Stimulated activated CD8-positive, alpha-beta memory T cell treated with anti-CD3 and anti-CD28 coated beads, Interleukin-7, amount 100 ng/mL, for 1 hour (primary cell): ENCODE results near the gene CNOT1.
"Not testable (repeated sequence)": the region's sequence is repeated elsewhere in the genome, so short reads cannot be mapped to it uniquely, and the experiment has no call there.

Source experiments
- DNase-seq, 2 donors: peaks; one replicate each; pipeline ENCODE4 v3.0.0-alpha.2; 2020; ENCODE audit warnings: low read depth in 2 of 2

The CNOT1 gene

DNA sequence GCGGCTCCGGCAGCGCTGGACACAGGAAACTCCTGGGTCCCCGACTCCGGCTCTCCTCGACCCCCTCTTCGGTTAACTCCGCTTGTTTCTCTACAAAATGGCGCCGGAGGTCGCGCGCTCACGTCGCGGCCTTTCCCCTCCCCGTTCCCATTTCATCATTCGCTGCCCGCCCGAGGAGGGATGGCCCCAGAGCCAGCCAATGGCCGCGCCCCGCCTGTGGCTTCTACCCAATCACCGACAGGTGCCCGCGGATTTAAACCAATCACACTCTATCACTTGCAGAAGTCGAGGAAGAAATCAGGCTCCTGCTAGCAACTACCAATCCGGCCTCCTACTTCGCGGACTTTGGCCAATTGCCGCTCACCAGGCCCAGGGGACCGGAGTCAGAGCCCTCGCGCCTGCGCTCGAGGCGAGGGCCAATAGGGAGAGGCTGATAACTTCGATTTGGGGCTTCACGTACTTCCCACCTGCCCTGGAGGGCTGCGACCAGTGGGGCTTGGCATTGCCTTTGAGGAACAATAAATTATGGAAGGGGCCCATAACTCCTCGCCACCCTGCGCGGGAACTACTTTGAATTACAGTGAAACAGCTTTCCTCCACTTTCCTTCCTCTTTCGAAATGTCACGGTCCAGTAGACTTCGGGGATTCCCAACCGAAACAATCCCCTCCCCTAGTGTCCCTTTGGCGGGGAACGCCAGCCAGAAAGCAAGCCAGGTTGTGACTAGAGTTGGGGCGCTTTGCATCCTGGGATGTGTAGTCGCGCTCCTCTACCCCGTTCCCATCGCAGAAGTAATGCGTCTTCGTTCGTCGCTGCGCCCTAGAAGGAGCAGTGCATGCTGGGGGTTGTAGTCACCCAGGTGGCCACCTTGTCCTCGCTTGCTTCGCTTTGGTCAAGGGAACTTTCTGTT is at the start of gene CNOT1:
Gene CNOT1 (minus strand): TSS at position 94 of the 908 bp plus-strand sequence. CDS start 30,489 bp downstream, outside the sequence.
- DNase-seq, result peak; percentile 95 to 96

DNA sequence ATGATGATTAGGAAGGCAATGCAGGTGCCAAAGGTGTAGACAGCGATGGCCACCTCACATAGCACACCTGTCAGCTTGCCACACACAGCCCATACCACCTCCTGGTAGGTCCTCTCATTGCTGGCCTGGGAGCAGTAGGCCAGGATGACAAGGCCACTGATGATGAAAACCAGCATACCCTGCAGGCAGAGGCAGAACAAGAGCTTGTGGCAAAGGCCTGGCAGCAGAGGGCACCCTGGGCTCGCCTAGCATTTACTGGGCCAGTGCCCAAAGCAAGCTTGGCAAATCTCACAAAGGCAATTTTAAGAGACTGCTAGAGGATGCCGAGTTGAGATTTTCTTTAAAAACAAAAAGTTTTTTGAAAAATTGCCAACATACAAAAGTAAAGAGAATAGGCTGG is 49.1 kb upstream of the CNOT1 start:
- no peak for DNase-seq

DNA sequence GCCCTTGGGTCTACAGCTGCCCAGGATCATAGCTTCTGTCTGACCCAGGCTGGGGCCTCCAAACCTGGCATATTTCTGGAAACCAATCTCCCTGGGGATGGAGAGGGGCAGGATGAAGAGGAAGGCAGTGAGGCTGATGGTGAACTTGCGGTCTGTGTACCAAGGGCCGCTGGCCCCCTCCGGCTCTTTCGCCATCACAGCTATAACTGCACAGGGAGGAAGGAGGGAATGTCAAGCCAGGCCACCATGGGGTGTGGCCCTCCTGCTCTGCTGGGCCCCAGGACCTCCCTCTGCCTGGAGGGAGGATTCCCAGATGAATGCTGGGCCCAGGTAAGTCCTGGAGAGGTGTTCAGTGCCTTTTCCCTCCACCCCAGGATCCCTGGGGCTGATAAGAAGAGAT is 48.6 kb upstream of the CNOT1 start:
- no peak for DNase-seq

- no peak for DNase-seq
Observed at GRCh38 chr16:58670946-58671583, 41.4 kb upstream of the CNOT1 start.

DNA sequence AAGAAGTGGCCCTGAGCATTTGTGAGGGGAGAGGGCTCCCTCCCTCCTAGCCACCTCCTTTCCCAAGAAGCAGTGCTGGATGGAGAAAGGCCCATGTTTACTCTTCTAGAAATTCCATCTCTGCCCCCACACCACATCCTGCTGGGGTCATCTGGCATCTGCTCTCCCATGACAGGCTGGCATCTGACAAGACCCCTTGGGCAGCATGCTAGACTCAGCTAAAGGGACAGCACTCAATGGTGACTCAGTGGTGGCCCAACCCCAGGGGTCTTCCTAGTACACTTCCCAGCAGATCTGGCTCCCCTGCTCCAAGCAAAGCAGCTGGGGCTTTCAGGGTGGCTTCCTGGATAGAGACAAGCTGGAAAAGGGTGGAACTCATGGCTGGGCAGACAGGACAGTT is 40.6 kb upstream of the CNOT1 start:
- DNase-seq, result no peak

DNA sequence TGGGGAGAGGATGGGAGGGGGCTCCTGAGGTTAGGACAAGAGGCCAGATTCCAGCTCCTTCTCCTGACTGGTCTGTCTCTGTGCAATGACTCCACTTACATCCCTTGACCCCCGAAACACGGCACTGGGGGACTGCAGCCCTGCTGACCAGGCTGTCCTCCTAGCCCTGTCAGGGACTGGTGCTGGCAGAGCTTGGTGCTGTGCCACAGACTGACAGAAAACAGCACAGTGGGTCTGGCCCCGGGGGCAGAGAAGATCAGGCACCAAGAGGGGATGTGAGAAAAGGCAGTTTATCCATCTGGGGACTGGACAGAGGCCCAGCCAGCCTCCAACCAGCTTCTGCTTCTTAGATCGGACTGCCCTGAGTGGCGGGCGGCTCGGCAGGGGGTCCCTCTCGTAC is 35.6 kb upstream of the CNOT1 start:
- no peak for DNase-seq

DNA sequence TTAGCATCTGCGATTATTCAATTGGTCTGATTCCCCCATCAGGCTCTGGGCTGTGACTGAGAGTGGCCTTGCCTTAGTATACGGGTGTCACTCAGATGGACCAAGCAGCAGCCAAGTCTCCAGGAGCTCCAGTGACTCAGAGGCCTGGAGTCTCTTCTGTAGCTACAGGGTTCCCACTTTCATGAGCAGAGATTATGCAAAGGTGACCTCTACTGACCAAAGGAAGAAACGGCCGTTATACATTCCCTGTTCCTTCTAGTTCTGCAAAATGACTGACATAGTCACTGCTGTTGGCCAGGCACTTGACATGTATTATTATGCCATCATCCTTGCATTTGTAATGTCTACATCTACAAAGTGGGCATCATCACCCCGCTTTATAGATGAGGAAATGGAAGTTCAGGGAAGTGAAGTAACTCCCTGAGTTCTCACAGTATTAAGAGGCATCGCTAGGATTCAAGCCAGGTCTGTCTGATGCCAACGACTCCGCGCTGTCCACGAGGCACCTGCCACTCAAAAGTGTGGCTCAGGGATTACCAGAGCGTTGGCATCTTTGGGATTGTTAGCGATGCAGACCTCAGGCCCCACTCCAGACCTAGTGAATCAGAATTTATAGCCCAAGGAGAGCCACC is 31.7 kb upstream of the CNOT1 start:
- no peak for DNase-seq

GRCh38 chr16:58659911-58660310 is 30.3 kb upstream of the CNOT1 start:
- DNase-seq, result not testable (repeated sequence)

DNA sequence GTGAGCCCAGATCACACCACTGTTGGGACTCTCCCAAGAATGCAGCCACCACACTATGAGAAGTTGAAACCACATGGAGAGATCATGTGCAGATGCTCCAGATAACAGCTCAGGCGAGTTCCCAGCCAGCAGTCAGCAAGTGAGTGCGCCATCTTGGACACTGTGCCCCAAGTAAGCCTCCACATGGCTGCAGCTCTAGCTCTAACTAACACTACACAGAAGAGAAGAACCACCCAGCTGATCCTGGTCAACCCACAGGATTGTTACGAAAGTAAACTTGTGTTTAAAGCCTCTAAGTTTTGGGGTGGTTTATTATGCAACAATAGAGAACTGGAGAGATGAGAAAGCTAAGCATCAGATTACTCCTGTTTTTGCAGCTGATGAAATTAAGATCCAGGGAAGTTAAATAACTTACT is 29.2 kb upstream of the CNOT1 start:
- DNase-seq, result no peak

DNA sequence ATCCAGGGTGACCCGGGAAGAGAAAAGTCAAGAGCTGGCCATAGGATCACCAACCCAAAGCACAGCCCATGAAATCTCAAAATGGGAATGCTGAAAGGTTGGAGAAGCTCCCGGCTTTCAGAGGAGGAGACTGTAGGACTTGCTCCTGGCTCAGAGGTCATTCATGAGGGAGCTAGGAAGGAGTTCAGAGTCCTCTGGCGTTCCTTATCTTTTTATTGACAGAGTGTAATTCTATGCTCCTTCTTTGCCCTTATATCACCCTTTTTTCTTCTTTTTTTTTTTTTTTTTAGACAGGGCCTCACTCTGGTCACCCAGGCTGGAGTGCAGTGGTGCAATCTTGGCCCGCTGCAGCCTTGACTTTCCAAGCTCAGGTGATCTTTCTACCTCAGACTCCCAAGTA is 27.3 kb upstream of the CNOT1 start:
- no peak for DNase-seq

DNA sequence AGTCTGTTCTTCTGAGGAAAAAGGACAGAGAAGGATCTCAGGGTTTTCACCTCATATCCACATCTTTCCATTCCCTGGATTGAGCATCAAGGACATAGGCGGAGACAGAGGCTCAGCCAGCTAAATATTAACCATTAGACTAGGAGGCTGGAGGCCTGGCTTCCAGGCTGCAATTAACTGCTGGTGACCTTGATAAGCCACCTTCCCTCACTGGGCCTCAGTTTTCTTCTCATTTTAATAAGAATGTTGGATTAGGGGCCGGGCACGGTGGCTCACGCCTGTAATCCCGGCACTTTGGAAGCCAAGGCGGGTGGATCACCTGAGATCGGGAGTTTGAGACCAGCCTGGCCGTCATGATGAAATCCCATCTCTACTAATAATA is 25.6 kb upstream of the CNOT1 start:
- DNase-seq, result no peak

DNA sequence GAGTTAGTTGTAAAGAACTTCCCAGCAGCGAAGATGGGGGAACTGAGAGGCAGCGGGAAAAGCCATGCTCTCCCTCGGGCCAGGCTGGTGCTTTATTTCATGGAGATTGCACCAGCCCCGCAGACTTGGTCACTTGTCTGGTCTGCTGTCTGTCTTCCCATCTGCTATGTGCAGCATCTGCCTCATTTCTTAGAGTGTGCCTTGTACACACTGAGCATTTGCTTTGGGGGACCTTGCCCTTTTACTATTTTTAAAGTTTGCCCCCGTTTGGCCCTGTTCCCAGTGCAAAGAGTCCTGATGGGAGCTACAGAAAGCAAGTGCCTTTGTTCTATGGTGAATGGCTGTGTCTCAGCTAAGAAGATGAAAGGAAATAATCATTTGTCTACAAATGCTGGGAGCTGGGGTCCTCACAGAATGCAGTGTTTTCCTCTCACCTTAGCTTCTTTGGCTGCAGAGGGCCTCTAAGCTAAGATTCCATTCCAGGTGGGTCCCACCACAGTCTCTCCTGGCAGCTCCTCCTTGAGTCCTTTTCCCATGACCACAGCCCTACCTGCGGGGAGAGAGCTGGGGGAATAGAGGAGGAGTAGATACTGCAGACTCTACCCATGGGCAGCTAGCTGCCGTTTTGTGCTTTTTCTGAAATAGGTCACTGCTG is 25.1 kb upstream of the CNOT1 start:
- DNase-seq, result no peak

GRCh38 chr16:58652741-58653140 is 23.1 kb upstream of the CNOT1 start:
- no peak for DNase-seq

GRCh38 chr16:58651965-58652348 is 22.3 kb upstream of the CNOT1 start:
- DNase-seq, result no peak

DNA sequence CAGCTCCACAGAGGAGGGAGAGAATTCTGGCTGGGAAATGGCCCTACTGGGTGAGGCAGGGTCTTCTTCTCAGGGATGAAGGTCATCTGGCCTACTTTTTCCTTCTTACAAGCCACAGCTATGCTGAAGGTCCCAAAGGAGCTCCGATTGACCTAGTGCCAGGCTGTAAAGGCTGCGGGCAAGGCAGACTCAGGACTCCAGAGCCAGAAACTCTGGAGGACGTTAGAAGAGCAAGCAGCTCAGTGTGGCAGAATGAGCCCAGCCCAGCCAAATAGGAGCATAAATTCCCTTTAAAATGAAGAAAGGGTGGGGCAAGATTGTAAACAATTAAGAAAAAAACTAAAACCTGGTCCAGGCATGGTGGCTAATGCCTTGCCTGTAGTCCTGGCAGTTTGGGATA is 20.1 kb upstream of the CNOT1 start:
- DNase-seq, result no peak

DNA sequence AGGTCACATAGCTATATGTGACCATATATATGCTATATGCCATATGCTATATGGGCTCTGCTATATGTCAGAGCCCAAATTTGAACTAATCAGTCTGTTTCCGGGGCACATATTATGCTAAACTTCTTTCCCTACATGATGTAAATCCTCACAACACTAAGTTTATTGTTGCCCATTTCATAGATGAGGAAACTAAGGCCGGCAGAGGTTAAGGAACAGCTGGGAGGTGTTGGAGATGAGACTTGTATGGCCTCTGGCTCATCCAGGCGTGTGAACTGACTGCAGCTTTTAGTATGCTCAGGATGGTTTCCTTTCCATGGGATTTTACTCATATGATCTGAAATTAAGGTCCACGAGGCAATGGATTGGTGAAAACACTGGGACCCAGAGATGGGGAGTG is 17.5 kb upstream of the CNOT1 start:
- no peak for DNase-seq

- DNase-seq, result no peak
Observed at GRCh38 chr16:58644765-58645487, 15.3 kb upstream of the CNOT1 start.

GRCh38 chr16:58644108-58644507 is 14.5 kb upstream of the CNOT1 start:
- DNase-seq, result no peak

DNA sequence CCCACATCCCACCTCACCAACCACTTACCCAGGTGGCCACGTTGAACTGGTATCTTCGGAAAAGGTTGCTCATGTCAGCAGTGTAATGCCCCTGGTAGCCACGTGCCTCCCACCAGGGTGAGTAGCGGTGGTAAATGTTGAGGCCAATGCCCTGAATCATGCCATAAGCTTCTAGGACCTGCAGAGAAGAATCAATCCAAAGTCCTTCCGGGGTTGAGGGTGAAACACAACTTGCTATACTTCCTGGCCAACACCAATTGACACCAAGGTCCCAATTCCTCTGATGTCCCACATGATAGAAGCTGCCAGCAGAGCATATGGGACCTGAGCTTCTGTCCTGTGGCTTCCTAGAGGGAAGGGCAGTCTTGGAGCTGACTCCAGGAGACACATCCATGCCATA is 11.3 kb upstream of the CNOT1 start:
- DNase-seq, result no peak

- no peak for DNase-seq
Observed at GRCh38 chr16:58639836-58640235, 10.2 kb upstream of the CNOT1 start.

DNA sequence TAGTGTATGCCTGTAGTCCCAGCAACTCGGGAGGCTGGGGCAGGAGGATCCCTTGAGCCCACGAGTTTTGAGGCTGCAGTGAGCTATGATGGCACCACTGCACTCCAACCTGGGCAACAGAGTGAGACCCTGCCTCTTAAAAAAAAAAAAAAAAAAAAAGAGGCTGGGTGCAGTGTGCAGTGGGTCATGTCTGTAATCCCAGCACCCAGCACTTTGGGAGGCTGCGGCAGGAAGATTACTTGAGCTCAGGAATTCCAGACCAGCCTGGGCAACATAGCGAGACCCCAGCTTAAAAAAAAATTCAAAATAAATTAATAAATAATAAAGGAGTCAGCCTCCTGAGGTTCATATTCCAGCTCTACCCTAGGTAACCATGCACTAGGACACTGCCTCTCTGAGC is 9.6 kb upstream of the CNOT1 start:
- DNase-seq, result no peak
